ENCODE measurements around the gene CARS1.

Gene CARS1

GRCh38 chr11:3044915-3045314, 12.3 kb downstream of the CARS1 start:
- TF ChIP-seq CTCF (IDR thresholded peaks at IDR 0.05; ENCODE audit: low read depth, low read length) = no peak
- no peak overlapping the region for H3K4me3 ChIP-seq (ENCODE audit: low read depth, low read length)

- no peak for TF ChIP-seq CTCF (IDR thresholded peaks at IDR 0.05; ENCODE audit: low read depth, low read length)
Measured at GRCh38 chr11:3044004-3044403, 13.2 kb downstream of the CARS1 start.

GRCh38 chr11:3043315-3043871, 13.8 kb downstream of the CARS1 start:
- no peak for TF ChIP-seq CTCF (IDR thresholded peaks at IDR 0.05; ENCODE audit: low read depth, low read length)
- no peak overlapping the region for H3K4me3 ChIP-seq (ENCODE audit: low read depth, low read length)

More at GRCh38 chr11:3044004-3044403, 13.2 kb downstream of the CARS1 start:
- no peak overlapping the region for H3K4me3 ChIP-seq (ENCODE audit: low read depth, low read length)

GRCh38 chr11:3042496-3043314, 14.5 kb downstream of the CARS1 start:
- no peak for TF ChIP-seq CTCF (IDR thresholded peaks at IDR 0.05; ENCODE audit: low read depth, low read length)
- H3K4me3 ChIP-seq (ENCODE audit: low read depth, low read length) = no peak overlapping the region

- TF ChIP-seq CTCF (IDR thresholded peaks at IDR 0.05; ENCODE audit: low read depth, low read length) = no peak
- no peak overlapping the region for H3K4me3 ChIP-seq (ENCODE audit: low read depth, low read length)
Measured at GRCh38 chr11:3041699-3042441, 15.4 kb downstream of the CARS1 start.

- no peak for TF ChIP-seq CTCF (IDR thresholded peaks at IDR 0.05; ENCODE audit: low read depth, low read length)
- H3K4me3 ChIP-seq (ENCODE audit: low read depth, low read length) = no peak overlapping the region
Measured at GRCh38 chr11:3040881-3041280, 16.3 kb downstream of the CARS1 start.

- H3K4me3 ChIP-seq (ENCODE audit: low read depth, low read length) = no peak overlapping the region
- no peak for TF ChIP-seq CTCF (IDR thresholded peaks at IDR 0.05; ENCODE audit: low read depth, low read length)
Measured at GRCh38 chr11:3037945-3038271, 19.3 kb downstream of the CARS1 start.

Data from WI38 (cell line).